GM12878 (cell line): ENCODE measurements around the gene C10orf71. TPM values are rescaled to one million over a fixed set of nuclear protein-coding genes. Genes with fewer than 3 reads are reported as not detected.

ENCODE experiments used
- ATAC-seq: fragments of 200-7000 bp; cut with Tn5 transposase; 3 replicates; pipeline ENCODE4 v1.9.1; 2020; ENCODE audit warnings: mild to moderate bottlenecking, moderate library complexity
- BruUV-seq: library from RNA; stranded (reverse); fragments of 400-500 nt; replicated peaks from 2 replicates; lab custom pipeline; 2021; lab: Mats Ljungman, UMichigan
- CTCF ChIA-PET: fragments of 300-600 bp; sonication (Branson Sonifier 250); formaldehyde crosslinking; extraction: SDS; loops from one replicate; lab custom pipeline; 2021; ENCODE audit warnings: inconsistent platforms; lab: Yijun Ruan, JAX
- POLR2A ChIA-PET: fragments of 350-600 bp; formaldehyde crosslinking; extraction: SDS; loops from one replicate; lab custom pipeline; 2021; ENCODE audit warnings: inconsistent platforms; lab: Charles Lee
- RAD21 ChIA-PET: fragments of 300-600 bp; sonication (Branson Sonifier 250); formaldehyde crosslinking; loops from one replicate; lab custom pipeline; 2023; ENCODE audit warnings: antibody characterized with exemption; ENCODE audit not compliant: unreplicated experiment; lab: Charles Lee
- SMC1A ChIA-PET: fragments of 300-600 bp; sonication (Branson Sonifier 250); formaldehyde crosslinking; loops from one replicate; lab custom pipeline; 2023; ENCODE audit not compliant: unreplicated experiment, uncharacterized antibody; lab: Charles Lee
- DNase-seq: peaks from one replicate; pipeline ENCODE4 v3.0.0-alpha.2; 2011; ENCODE audit warnings: low read depth, low spot score
- FAIRE-seq: peaks from 3 replicates; lab custom pipeline; 2011; peaks lifted over from hg19 to GRCh38; lab: Jason Lieb, UNC
- H2AFZ ChIP-seq: 2 replicates; pipeline ENCODE4 v1.6.0; 2011; ENCODE audit warnings: low read depth, low read length, control low read depth; ENCODE audit not compliant: control insufficient read depth
- H3K27ac ChIP-seq: 2 replicates; pipeline ENCODE4 v1.5.1; 2011; ENCODE audit warnings: control low read depth; ENCODE audit not compliant: control insufficient read depth, insufficient read depth
- H3K27me3 ChIP-seq, 2 experiments: replicated peaks in 1 of 2; 2 replicates each; pipeline versions ENCODE4 v1.6.0 to v1.6.1; 2011; ENCODE audit warnings: low read length in 1 of 2; ENCODE audit not compliant: control insufficient read depth in 2 of 2, insufficient read depth in 2 of 2
- H3K36me3 ChIP-seq, 2 experiments: 2 replicates each; pipeline ENCODE4 v1.5.1; 2011; ENCODE audit warnings: low read length in 1 of 2; ENCODE audit not compliant: control insufficient read depth in 2 of 2, insufficient read depth in 2 of 2
- H3K4me1 ChIP-seq: 2 replicates; pipeline ENCODE4 v1.6.1; 2011; ENCODE audit warnings: mild to moderate bottlenecking, low read length, moderate library complexity, mixed read lengths; ENCODE audit not compliant: control insufficient read depth, insufficient read depth
- H3K4me2 ChIP-seq: 2 replicates; pipeline ENCODE4 v1.6.0; 2011; ENCODE audit warnings: control low read depth; ENCODE audit not compliant: control insufficient read depth, insufficient read depth
- H3K4me3 ChIP-seq: fragments of 200-600 bp; sonication (generic); 2 replicates; pipeline ENCODE4 v1.5.1; 2016
- H3K79me2 ChIP-seq: 2 replicates; pipeline ENCODE4 v1.6.0; 2011; ENCODE audit warnings: low read length; ENCODE audit not compliant: control insufficient read depth, insufficient read depth
- H3K9ac ChIP-seq: 2 replicates; pipeline ENCODE4 v1.8.0; 2011; ENCODE audit warnings: low read length, control low read depth, mixed read lengths; ENCODE audit not compliant: control insufficient read depth, insufficient read depth
- H3K9me3 ChIP-seq: replicated peaks from 3 replicates; pipeline ENCODE4 v1.5.1; 2011; ENCODE audit warnings: mild to moderate bottlenecking, low read length; ENCODE audit not compliant: control insufficient read depth, insufficient read depth
- H4K20me1 ChIP-seq: 2 replicates; pipeline ENCODE4 v1.6.0; 2011; ENCODE audit not compliant: control insufficient read depth, insufficient read depth
- BACH1 ChIP-seq: fragments of 450-650 bp; IDR thresholded peaks from 2 replicates; pipeline ENCODE4 v1.6.1; 2017; ENCODE audit warnings: mild to moderate bottlenecking, borderline replicate concordance
- CEBPB ChIP-seq, 2 experiments: fragments of 150-350 bp in 1 of 2; IDR thresholded peaks; 2 replicates each; pipeline ENCODE4 v1.6.1; 2012 to 2014; ENCODE audit warnings: low read depth in 2 of 2, low read length in 2 of 2, borderline replicate concordance in 1 of 2, inconsistent platforms in 1 of 2
- CREM ChIP-seq: IDR thresholded peaks from 2 replicates; pipeline ENCODE4 v1.6.1; 2014; ENCODE audit warnings: antibody characterized with exemption, low read depth
- EZH2 ChIP-seq: IDR thresholded peaks from 2 replicates; pipeline ENCODE4 v1.6.1; 2012; ENCODE audit warnings: low read depth, mild to moderate bottlenecking, control low read depth, inconsistent platforms, low read length, borderline replicate concordance; ENCODE audit not compliant: control insufficient read depth
- MYB ChIP-seq: fragments of 150-350 bp; IDR thresholded peaks from 2 replicates; pipeline ENCODE4 v1.6.1; 2014; ENCODE audit warnings: mild to moderate bottlenecking, low read depth, low read length, borderline replicate concordance
- RB1 ChIP-seq: fragments of 450-650 bp; formaldehyde crosslinking; IDR thresholded peaks from 2 replicates; pipeline ENCODE4 v1.6.1; 2017; ENCODE audit warnings: mild to moderate bottlenecking, borderline replicate concordance
- SIN3A ChIP-seq: IDR thresholded peaks from 2 replicates; pipeline ENCODE4 v1.6.1; 2012; ENCODE audit warnings: low read depth, low read length, improper control_type of control experiment
- SMARCA5 ChIP-seq: fragments of 450-650 bp; IDR thresholded peaks from 2 replicates; pipeline ENCODE4 v1.6.1; 2017; ENCODE audit warnings: mild to moderate bottlenecking
- TCF3 ChIP-seq: IDR thresholded peaks from 2 replicates; pipeline ENCODE4 v1.6.1; 2012; ENCODE audit warnings: low read depth, mild to moderate bottlenecking, low read length, borderline replicate concordance; ENCODE audit not compliant: insufficient read depth
- ZNF274 ChIP-seq: IDR thresholded peaks from one replicate; pipeline ENCODE4 v1.8.0; 2011; ENCODE audit not compliant: insufficient read length, insufficient read depth
- WGBS: methylation state at CpG from one replicate; pipeline ENCODE4 v1.1.6; 2016; ENCODE audit warnings: low lambda C conversion rate; ENCODE audit not compliant: insufficient replicate concordance, insufficient coverage; ENCODE audit errors: missing lambda C conversion rate; 5-methylcytosine and 5-hydroxymethylcytosine counted together
- in situ Hi-C: fragments of 300-500 bp; cut with MboI; formaldehyde crosslinking; loops from 9 replicates; pipeline ENCODE4 v1.14.3; 2018; ENCODE audit warnings: mixed read lengths
- intact Hi-C: fragments of 100-400 bp; cut with micrococcal nuclease; formaldehyde crosslinking; loops from one replicate; pipeline ENCODE4 v1.14.2; 2022; ENCODE audit not compliant: unreplicated experiment
- polyA plus RNA-seq, 11 experiments: library from polyadenylated mRNA; depleted of rRNA in 4 of 11; unstranded in 6 of 11; stranded (reverse) in 5 of 11; fragments of >200 nt; fragmentation: Nextera tagmentation in 4 of 11; fragmentation: Illumina TruSeq in 1 of 11; extraction: Ambion mirVana in 4 of 11; extraction: Trizol in 1 of 11; gene quantifications; 1 replicate in 1 of 11; 2 replicates in 10 of 11; pipeline versions ENCODE4 v1.2.1 to v1.2.3, GENCODE V29; 2011 to 2016; ENCODE audit warnings: inconsistent platforms in 2 of 11, missing spikeins in 2 of 11, low read depth in 1 of 11
- total RNA-seq, 4 experiments: library from RNA; depleted of rRNA in 3 of 4; stranded (reverse); fragments of >200 nt in 3 of 4; fragmentation: Illumina TruSeq in 1 of 4; extraction: Trizol in 1 of 4; gene quantifications; 2 replicates each; pipeline versions ENCODE4 v1.2.1 to v1.2.3, GENCODE V29; 2013 to 2021
- TF ChIP-seq, protein P1 (sequence below): fragments of 150-350 bp; IDR thresholded peaks from 2 replicates; pipeline ENCODE4 v1.6.1; 2016; ENCODE audit warnings: low read depth, low read length

C10orf71 gene
- total and polyA plus RNA-seq, 10 of the 15 experiments (the other 5 are each of a cell fraction or from before 2014, with no cell fraction given) = not detected

DNA sequence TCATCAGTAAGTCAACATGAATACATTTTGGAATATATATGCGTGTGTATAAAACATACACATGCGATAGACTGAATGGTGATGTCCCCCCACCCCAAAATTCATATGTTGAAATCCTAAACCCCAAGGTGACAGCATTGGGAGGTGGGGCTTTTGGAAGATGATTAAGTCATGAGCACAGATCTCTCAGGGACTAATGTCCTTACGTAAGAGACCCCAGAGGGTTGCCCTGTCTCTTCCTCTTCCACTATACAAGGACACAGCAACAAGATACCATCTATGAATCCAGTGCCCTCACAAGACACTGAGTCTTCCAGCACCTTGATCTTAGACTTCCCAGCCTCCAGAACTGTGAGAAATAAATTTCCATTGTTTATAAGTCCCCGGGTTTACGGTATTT lies 74.4 kb downstream of the C10orf71 start:
- Histone ChIP-seq H3K27me3 (peaks cover 0 to under 1% of the 10 kb centered on the region in 2 experiments; a peak in 2 of 4 replicates), H3K36me3 (no peaks in the 10 kb centered on the region), H3K4me2 (no peak overlapping the region), H2AFZ (no peak overlapping the region), H3K9me3 (no peaks in the 10 kb centered on the region), H3K27ac (no peak overlapping the region), H3K4me1 (no peaks in the 10 kb centered on the region), H3K79me2 (no peaks in the 10 kb centered on the region), H4K20me1 (no peaks in the 10 kb centered on the region), H3K4me3 (no peak overlapping the region), H3K9ac (no peak overlapping the region)
- ChIA-PET SMC1A (interaction anchor here (0.9 to 1.4 kb wide), 2 partner anchors 11 to 729 kb away, joined by 3 to 8 read pairs; no protein-coding TSS in a partner anchor), POLR2A (no interaction called here), CTCF (interaction anchor here (1.4 kb wide), 1 partner anchor 34 kb away, joined by 6 read pairs; no protein-coding TSS in a partner anchor), RAD21 (no interaction called here)
- no peak for ATAC-seq
- in situ Hi-C loops (no loop called here), intact Hi-C loops (no loop called here)
- TF ChIP-seq CREM (no peak), RB1 (no peak), SIN3A (no peak), CEBPB (IDR thresholded peaks at IDR 0.05; ENCODE audit: borderline replicate concordance in 1 of 2, low read depth in 2 of 2, low read length in 2 of 2) (no peak), EZH2 (no peak), BACH1 (no peak), TCF3 (no peak), ZNF274 (no peak), SMARCA5 (no peak), MYB (no peak)
- TF ChIP-seq, protein P1, sequence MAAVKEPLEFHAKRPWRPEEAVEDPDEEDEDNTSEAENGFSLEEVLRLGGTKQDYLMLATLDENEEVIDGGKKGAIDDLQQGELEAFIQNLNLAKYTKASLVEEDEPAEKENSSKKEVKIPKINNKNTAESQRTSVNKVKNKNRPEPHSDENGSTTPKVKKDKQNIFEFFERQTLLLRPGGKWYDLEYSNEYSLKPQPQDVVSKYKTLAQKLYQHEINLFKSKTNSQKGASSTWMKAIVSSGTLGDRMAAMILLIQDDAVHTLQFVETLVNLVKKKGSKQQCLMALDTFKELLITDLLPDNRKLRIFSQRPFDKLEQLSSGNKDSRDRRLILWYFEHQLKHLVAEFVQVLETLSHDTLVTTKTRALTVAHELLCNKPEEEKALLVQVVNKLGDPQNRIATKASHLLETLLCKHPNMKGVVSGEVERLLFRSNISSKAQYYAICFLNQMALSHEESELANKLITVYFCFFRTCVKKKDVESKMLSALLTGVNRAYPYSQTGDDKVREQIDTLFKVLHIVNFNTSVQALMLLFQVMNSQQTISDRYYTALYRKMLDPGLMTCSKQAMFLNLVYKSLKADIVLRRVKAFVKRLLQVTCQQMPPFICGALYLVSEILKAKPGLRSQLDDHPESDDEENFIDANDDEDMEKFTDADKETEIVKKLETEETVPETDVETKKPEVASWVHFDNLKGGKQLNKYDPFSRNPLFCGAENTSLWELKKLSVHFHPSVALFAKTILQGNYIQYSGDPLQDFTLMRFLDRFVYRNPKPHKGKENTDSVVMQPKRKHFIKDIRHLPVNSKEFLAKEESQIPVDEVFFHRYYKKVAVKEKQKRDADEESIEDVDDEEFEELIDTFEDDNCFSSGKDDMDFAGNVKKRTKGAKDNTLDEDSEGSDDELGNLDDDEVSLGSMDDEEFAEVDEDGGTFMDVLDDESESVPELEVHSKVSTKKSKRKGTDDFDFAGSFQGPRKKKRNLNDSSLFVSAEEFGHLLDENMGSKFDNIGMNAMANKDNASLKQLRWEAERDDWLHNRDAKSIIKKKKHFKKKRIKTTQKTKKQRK = no peak
- FAIRE-seq = no peak
- no peak for DNase-seq
- 87% methylated on average over 5 of the region's 5 CpGs for WGBS
- BruUV-seq = no TSS peak
